ENCODE data around the gene SELENOP. TPM values are rescaled to one million over a fixed set of nuclear protein-coding genes. Genes with fewer than 3 reads are reported as not detected.
"Not testable (repeated sequence)": the region's sequence is repeated elsewhere in the genome, so short reads cannot be mapped to it uniquely, and the experiment has no call there.

The SELENOP gene
- total and polyA plus RNA-seq, 2 of the 8 experiments (the other 6 are each of a cell fraction or from before 2014, with no cell fraction given), result 5.5 to 19.4 TPM

GRCh38 chr5:42816546-42816945 is 4.9 kb upstream of the SELENOP start:
- H3K27ac ChIP-seq (ENCODE audit: low read depth, low read length); H3K18ac ChIP-seq (ENCODE audit: extremely low read depth, low read length); H2BK15ac ChIP-seq (ENCODE audit: low read length); H3K23ac ChIP-seq (ENCODE audit: insufficient read length); H3K23me2 ChIP-seq (ENCODE audit: low read depth, low read length); CTCF ChIA-PET (ENCODE audit: partially characterized antibody); FAIRE-seq; H3K79me2 ChIP-seq (ENCODE audit: control insufficient read depth in 1 of 2, insufficient read depth in 2 of 2, low read length in 2 of 2); H3K36me3 ChIP-seq (ENCODE audit: control insufficient read depth in 2 of 4, insufficient read depth in 4 of 4, low read length in 3 of 4); H4K5ac ChIP-seq (ENCODE audit: insufficient read length, low read depth, low read length); H3K56ac ChIP-seq (replicated peaks; ENCODE audit: insufficient read length, low read depth, low read length); DNase-seq (ENCODE audit: low read depth in 1 of 2, low spot score in 2 of 2); H3K9me3 ChIP-seq (ENCODE audit: insufficient read depth in 2 of 2, low read depth in 1 of 2, low read length in 1 of 2); H4K8ac ChIP-seq (ENCODE audit: extremely low read depth, insufficient read depth, low read length); H3K4me2 ChIP-seq (ENCODE audit: insufficient read depth in 1 of 2, low read depth in 2 of 2, low read length in 2 of 2); H3K9ac ChIP-seq (replicated peaks in 1 of 4; ENCODE audit: extremely low read depth in 1 of 4, low read depth in 3 of 4, low read length in 3 of 4); H2BK20ac ChIP-seq (ENCODE audit: low read length); H3K27me3 ChIP-seq (replicated peaks in 1 of 4; ENCODE audit: control insufficient read depth in 3 of 4, extremely low read depth in 1 of 4, insufficient read depth in 3 of 4, low read length in 3 of 4); H2BK12ac ChIP-seq (ENCODE audit: low read depth, low read length); H2BK5ac ChIP-seq (ENCODE audit: low read depth, low read length); H2AFZ ChIP-seq (ENCODE audit: low read length); H3K79me1 ChIP-seq (ENCODE audit: low read depth, low read length); H3K14ac ChIP-seq (ENCODE audit: insufficient read length); H4K91ac ChIP-seq (replicated peaks; ENCODE audit: insufficient read length, low read length); H4K20me1 ChIP-seq (replicated peaks in 1 of 2; ENCODE audit: control insufficient read depth in 1 of 2, insufficient read depth in 2 of 2, low read length in 2 of 2); H3K4ac ChIP-seq (replicated peaks; ENCODE audit: insufficient read length, low read depth, low read length); H2AK5ac ChIP-seq (ENCODE audit: low read depth, low read length); H2BK120ac ChIP-seq (replicated peaks; ENCODE audit: low read depth, low read length); H3K4me3 ChIP-seq (ENCODE audit: extremely low read depth in 1 of 4, insufficient read depth in 2 of 4, low read depth in 3 of 4, low read length in 4 of 4): not testable (repeated sequence)
- WGBS, 2 experiments (ENCODE audit: extremely low coverage in 1 of 2, insufficient coverage in 1 of 2, insufficient read length in 1 of 2, insufficient replicate concordance in 2 of 2, low coverage in 1 of 2, low lambda C conversion rate in 2 of 2, missing lambda C conversion rate in 1 of 2), result 95% methylated on average over 2 of the region's 2 CpGs; no CpG with 5 or more reads in 1 of the 2 experiments
- peaks cover 2 to 12% (median 7%) of the 10 kb centered on the region in 4 experiments; a peak in 4 of 7 replicates for H3K4me1 ChIP-seq (replicated peaks in 1 of 4; ENCODE audit: control insufficient read depth in 3 of 4, insufficient read depth in 4 of 4, low read length in 3 of 4)
- POLR2A ChIA-PET (ENCODE audit: partially characterized antibody), result interaction anchor here (0.9 kb wide), 1 partner anchor 75 kb away, joined by 3 read pairs; no protein-coding TSS in a partner anchor
